ENCODE measurements around the gene KANSL1. TPM values are rescaled to one million over a fixed set of nuclear protein-coding genes. Genes with fewer than 3 reads are reported as not detected.
"Not testable (repeated sequence)": the region's sequence is repeated elsewhere in the genome, so short reads cannot be mapped to it uniquely, and the experiment has no call there.

KANSL1 gene
- total and polyA plus RNA-seq, 2 experiments from 2014 or later = 49.0 to 206 TPM

DNA sequence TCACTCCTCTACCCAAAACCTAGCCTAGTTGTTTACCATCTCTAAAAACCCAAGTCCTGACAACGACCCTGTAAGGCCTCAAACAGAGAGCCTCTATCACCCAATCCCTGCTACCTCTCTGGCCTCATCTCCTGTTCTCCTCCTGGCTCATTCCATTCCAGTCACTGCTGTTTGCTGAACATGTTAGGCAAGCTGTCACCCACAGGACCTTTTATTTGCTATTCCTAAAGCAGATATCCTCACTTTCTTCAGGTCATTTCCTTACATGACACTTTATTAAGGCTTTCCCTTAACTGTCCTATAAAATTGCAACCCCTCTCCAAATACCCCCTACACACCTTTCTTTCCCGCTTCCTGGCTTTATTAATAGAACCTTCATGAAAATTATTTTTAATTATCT lies 85.1 kb downstream of the KANSL1 start:
- peak overlapping the region; percentile 3 for H3K4me2 ChIP-seq
- Mint-ChIP-seq H3K36me3 (ENCODE audit: low read depth) (no peaks in the 10 kb centered on the region; the same call in 2 of the 3 replicates), H3K4me3 (peak overlapping the region; percentile 23; the same call in 1 of the 3 replicates), H3K4me1 (peaks cover 74% of the 10 kb centered on the region), H3K27ac (peak overlapping the region; percentile 82), H3K9me3 (no peaks in the 10 kb centered on the region), H3K27me3 (ENCODE audit: insufficient read depth, low read depth, poor library complexity) (peaks cover 12% of the 10 kb centered on the region)
- no peak for TF ChIP-seq STAT1 (IDR thresholded peaks at IDR 0.05; ENCODE audit: unreplicated experiment)
- H4K20me1 ChIP-seq (replicated peaks; ENCODE audit: insufficient read depth) = peaks cover 15% of the 10 kb centered on the region
- H3K4me3 ChIP-seq = peak overlapping the region; percentile 32; the same call in 1 of the 2 replicates
- no peaks in the 10 kb centered on the region for H3K36me3 ChIP-seq (ENCODE audit: insufficient read depth)
- no peaks in the 10 kb centered on the region for H3K9me2 ChIP-seq (ENCODE audit: insufficient read depth)
- H3K79me2 ChIP-seq (replicated peaks; ENCODE audit: insufficient read depth) = peaks cover 100% of the 10 kb centered on the region
- no peaks in the 10 kb centered on the region for H3F3A ChIP-seq (replicated peaks; ENCODE audit: low read depth)
- H2AFZ ChIP-seq = no peak overlapping the region
- peak; percentile 45 for ATAC-seq
- H3K27ac ChIP-seq (ENCODE audit: low read depth) = peak overlapping the region; percentile 96
- no peak for DNase-seq (ENCODE audit: low spot score)
- peaks cover 71% of the 10 kb centered on the region for H3K4me1 ChIP-seq (ENCODE audit: insufficient read depth)
- H3K27me3 ChIP-seq (ENCODE audit: insufficient read depth) = no peaks in the 10 kb centered on the region

DNA sequence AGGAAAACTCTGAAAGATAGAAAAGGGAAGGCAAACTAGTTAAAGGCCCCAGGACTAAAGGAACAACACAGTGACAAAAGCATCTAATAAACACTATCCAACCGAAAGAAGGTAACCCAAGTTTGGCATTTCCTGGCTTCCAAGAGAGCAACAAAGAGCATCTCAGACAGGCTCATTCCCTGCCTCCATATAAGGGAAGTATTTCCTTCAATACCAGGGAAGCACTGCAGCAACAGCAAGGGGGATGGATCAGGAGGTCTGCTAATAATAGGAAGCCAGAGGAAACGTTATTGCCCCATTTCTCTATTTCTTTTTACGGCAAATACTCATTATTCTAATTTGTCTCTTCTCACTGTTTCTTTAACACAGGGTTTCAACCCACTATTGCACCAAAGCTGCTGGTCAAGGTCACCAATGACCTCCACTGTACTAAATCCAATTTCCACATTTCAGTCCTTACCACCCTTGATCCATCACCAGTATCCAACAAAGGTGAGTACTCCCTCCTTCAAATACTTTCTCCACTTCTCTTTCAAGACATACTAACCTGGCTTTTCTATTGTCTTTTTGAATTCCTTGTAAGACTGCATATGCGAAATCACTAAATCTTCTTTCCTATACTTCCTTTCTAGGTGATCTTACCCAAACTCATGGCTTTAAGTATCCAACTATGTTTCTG lies 86.1 kb downstream of the KANSL1 start:
- no peaks in the 10 kb centered on the region; the same call in 2 of the 3 replicates for H3K36me3 Mint-ChIP-seq (ENCODE audit: low read depth)
- Histone ChIP-seq H3K79me2 (replicated peaks; ENCODE audit: insufficient read depth) (peaks cover 100% of the 10 kb centered on the region), H3K36me3 (ENCODE audit: insufficient read depth) (no peaks in the 10 kb centered on the region), H2AFZ (no peak overlapping the region), H3K4me3 (peak overlapping the region; percentile 32), H3F3A (replicated peaks; ENCODE audit: low read depth) (no peaks in the 10 kb centered on the region), H3K27ac (ENCODE audit: low read depth) (peak overlapping the region; percentile 96), H3K27me3 (ENCODE audit: insufficient read depth) (no peaks in the 10 kb centered on the region), H3K4me2 (peak overlapping the region; percentile 3), H4K20me1 (replicated peaks; ENCODE audit: insufficient read depth) (peaks cover 15% of the 10 kb centered on the region), H3K9me2 (ENCODE audit: insufficient read depth) (no peaks in the 10 kb centered on the region), H3K4me1 (ENCODE audit: insufficient read depth) (peaks cover 69% of the 10 kb centered on the region)
- H3K27me3 Mint-ChIP-seq (ENCODE audit: insufficient read depth, low read depth, poor library complexity) = peaks cover 16% of the 10 kb centered on the region
- peak overlapping the region; percentile 38 for H3K4me3 Mint-ChIP-seq
- no peaks in the 10 kb centered on the region for H3K9me3 Mint-ChIP-seq
- peak; percentile 78 for ATAC-seq
- DNase-seq (ENCODE audit: low spot score) = peak; percentile 79
- H3K27ac Mint-ChIP-seq = peak overlapping the region; percentile 93
- H3K4me1 Mint-ChIP-seq = peaks cover 76% of the 10 kb centered on the region
- TF ChIP-seq POLR2AphosphoS5 (IDR thresholded peaks at IDR 0.05; ENCODE audit: low read depth) = no peak
- TF ChIP-seq, protein P1, sequence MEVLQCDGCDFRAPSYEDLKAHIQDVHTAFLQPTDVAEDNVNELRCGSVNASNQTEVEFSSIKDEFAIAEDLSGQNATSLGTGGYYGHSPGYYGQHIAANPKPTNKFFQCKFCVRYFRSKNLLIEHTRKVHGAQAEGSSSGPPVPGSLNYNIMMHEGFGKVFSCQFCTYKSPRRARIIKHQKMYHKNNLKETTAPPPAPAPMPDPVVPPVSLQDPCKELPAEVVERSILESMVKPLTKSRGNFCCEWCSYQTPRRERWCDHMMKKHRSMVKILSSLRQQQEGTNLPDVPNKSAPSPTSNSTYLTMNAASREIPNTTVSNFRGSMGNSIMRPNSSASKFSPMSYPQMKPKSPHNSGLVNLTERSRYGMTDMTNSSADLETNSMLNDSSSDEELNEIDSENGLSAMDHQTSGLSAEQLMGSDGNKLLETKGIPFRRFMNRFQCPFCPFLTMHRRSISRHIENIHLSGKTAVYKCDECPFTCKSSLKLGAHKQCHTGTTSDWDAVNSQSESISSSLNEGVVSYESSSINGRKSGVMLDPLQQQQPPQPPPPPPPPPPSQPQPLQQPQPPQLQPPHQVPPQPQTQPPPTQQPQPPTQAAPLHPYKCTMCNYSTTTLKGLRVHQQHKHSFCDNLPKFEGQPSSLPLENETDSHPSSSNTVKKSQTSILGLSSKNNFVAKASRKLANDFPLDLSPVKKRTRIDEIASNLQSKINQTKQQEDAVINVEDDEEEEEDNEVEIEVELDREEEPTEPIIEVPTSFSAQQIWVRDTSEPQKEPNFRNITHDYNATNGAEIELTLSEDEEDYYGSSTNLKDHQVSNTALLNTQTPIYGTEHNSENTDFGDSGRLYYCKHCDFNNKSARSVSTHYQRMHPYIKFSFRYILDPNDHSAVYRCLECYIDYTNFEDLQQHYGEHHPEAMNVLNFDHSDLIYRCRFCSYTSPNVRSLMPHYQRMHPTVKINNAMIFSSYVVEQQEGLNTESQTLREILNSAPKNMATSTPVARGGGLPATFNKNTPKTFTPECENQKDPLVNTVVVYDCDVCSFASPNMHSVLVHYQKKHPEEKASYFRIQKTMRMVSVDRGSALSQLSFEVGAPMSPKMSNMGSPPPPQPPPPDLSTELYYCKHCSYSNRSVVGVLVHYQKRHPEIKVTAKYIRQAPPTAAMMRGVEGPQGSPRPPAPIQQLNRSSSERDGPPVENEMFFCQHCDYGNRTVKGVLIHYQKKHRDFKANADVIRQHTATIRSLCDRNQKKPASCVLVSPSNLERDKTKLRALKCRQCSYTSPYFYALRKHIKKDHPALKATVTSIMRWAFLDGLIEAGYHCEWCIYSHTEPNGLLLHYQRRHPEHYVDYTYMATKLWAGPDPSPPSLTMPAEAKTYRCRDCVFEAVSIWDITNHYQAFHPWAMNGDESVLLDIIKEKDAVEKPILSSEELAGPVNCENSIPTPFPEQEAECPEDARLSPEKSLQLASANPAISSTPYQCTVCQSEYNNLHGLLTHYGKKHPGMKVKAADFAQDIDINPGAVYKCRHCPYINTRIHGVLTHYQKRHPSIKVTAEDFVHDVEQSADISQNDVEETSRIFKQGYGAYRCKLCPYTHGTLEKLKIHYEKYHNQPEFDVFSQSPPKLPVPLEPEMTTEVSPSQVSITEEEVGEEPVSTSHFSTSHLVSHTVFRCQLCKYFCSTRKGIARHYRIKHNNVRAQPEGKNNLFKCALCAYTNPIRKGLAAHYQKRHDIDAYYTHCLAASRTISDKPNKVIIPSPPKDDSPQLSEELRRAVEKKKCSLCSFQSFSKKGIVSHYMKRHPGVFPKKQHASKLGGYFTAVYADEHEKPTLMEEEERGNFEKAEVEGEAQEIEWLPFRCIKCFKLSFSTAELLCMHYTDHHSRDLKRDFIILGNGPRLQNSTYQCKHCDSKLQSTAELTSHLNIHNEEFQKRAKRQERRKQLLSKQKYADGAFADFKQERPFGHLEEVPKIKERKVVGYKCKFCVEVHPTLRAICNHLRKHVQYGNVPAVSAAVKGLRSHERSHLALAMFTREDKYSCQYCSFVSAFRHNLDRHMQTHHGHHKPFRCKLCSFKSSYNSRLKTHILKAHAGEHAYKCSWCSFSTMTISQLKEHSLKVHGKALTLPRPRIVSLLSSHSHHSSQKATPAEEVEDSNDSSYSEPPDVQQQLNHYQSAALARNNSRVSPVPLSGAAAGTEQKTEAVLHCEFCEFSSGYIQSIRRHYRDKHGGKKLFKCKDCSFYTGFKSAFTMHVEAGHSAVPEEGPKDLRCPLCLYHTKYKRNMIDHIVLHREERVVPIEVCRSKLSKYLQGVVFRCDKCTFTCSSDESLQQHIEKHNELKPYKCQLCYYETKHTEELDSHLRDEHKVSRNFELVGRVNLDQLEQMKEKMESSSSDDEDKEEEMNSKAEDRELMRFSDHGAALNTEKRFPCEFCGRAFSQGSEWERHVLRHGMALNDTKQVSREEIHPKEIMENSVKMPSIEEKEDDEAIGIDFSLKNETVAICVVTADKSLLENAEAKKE (CRISPR knock-in tag; IDR thresholded peaks at IDR 0.05) = 0 out of 2 replicates have a peak, but pooled peaks have one; percentile 20
- TF ChIP-seq, protein P2, sequence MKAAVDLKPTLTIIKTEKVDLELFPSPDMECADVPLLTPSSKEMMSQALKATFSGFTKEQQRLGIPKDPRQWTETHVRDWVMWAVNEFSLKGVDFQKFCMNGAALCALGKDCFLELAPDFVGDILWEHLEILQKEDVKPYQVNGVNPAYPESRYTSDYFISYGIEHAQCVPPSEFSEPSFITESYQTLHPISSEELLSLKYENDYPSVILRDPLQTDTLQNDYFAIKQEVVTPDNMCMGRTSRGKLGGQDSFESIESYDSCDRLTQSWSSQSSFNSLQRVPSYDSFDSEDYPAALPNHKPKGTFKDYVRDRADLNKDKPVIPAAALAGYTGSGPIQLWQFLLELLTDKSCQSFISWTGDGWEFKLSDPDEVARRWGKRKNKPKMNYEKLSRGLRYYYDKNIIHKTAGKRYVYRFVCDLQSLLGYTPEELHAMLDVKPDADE (IDR thresholded peaks at IDR 0.05) = 0 out of 2 replicates have a peak, but pooled peaks have one; percentile 26

DNA sequence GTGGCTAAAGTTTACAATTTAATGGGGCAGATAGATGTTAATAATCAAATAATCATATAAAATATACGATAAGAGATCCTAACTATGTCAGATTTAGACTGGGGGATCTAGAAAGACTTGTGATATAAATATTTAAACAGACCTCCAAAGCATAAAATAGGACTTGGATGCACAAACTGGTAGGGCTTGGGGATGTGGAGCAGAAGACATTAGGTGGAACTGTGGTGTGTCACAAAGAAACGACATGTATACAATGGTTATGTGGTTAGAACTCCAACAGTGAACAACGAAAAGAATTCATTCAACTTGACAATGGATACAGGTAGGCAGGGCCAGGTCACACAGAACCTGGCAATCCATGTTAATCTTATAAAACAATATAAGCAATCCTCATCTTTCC lies 90.4 kb downstream of the KANSL1 start:
- H3K9me3 Mint-ChIP-seq = not testable (repeated sequence)
- H4K20me1 ChIP-seq (replicated peaks; ENCODE audit: insufficient read depth) = peaks cover 15% of the 10 kb centered on the region; the same call in 1 of the 2 replicates
- peak overlapping the region; percentile 94 for H3K27ac Mint-ChIP-seq

More for the DNA sequence above, 90.4 kb downstream of the KANSL1 start:
- not testable (repeated sequence) for DNase-seq (ENCODE audit: low spot score); H3K9me2 ChIP-seq (ENCODE audit: insufficient read depth); H2AFZ ChIP-seq; H3F3A ChIP-seq (replicated peaks; ENCODE audit: low read depth); H3K36me3 ChIP-seq (ENCODE audit: insufficient read depth); H3K4me2 ChIP-seq; H3K36me3 Mint-ChIP-seq (ENCODE audit: low read depth); H3K4me3 Mint-ChIP-seq; H3K27me3 ChIP-seq (ENCODE audit: insufficient read depth); H3K4me3 ChIP-seq
- Mint-ChIP-seq H3K27me3 (ENCODE audit: insufficient read depth, low read depth, poor library complexity) (peaks cover 14% of the 10 kb centered on the region), H3K4me1 (peaks cover 62% of the 10 kb centered on the region)
- peak; percentile 18; the same call in 2 of the 3 replicates for ATAC-seq
- Histone ChIP-seq H3K79me2 (replicated peaks; ENCODE audit: insufficient read depth) (peaks cover 98% of the 10 kb centered on the region), H3K4me1 (ENCODE audit: insufficient read depth) (peaks cover 50% of the 10 kb centered on the region), H3K27ac (ENCODE audit: low read depth) (peak overlapping the region; percentile 33; the same call in 1 of the 2 replicates)
